A673 (cell line): ENCODE data around the gene PLEKHG3. TPM values are rescaled to one million over a fixed set of nuclear protein-coding genes. Genes with fewer than 3 reads are reported as not detected.

Experiments
- BruUV-seq: library from RNA; stranded (reverse); fragments of 400-500 nt; replicated peaks from 2 replicates; lab custom pipeline; 2021; lab: Mats Ljungman, UMichigan
- CTCF ChIA-PET: fragments of 300-600 bp; sonication (Branson Sonifier 250); formaldehyde crosslinking; loops from one replicate; lab custom pipeline; 2022; ENCODE audit warnings: antibody characterized with exemption; lab: Charles Lee
- POLR2A ChIA-PET: fragments of 300-600 bp; sonication (Branson Sonifier 250); formaldehyde crosslinking; loops from one replicate; lab custom pipeline; 2022; ENCODE audit warnings: antibody characterized with exemption; ENCODE audit not compliant: low non-redundant PET; lab: Charles Lee
- DNase-seq: peaks from one replicate; pipeline ENCODE4 v3.0.0-alpha.2; 2015; ENCODE audit warnings: low spot score
- H3K27ac ChIP-seq: fragments of 200-600 bp; sonication (generic); 2 replicates; pipeline ENCODE4 v1.5.1; 2016; ENCODE audit warnings: mixed run types, low read depth, mild to moderate bottlenecking, mixed read lengths, antibody characterized with exemption, low read length; ENCODE audit not compliant: poor library complexity, severe bottlenecking
- H3K27me3 ChIP-seq: fragments of 200-600 bp; sonication (generic); replicated peaks from 2 replicates; pipeline ENCODE4 v1.6.1; 2017; ENCODE audit warnings: mixed run types, low read depth, mild to moderate bottlenecking, mixed read lengths, antibody characterized with exemption, low read length; ENCODE audit not compliant: insufficient read depth, poor library complexity
- H3K36me3 ChIP-seq: fragments of 200-600 bp; sonication (generic); 2 replicates; pipeline ENCODE4 v1.6.1; 2016; ENCODE audit warnings: mixed run types, mild to moderate bottlenecking, mixed read lengths, antibody characterized with exemption, low read length; ENCODE audit not compliant: insufficient read depth, poor library complexity, severe bottlenecking
- H3K4me1 ChIP-seq: fragments of 200-600 bp; sonication (generic); 2 replicates; pipeline ENCODE4 v1.6.1; 2017; ENCODE audit warnings: mixed run types, mild to moderate bottlenecking, mixed read lengths, antibody characterized with exemption, low read length; ENCODE audit not compliant: insufficient read depth, poor library complexity, severe bottlenecking
- H3K4me3 ChIP-seq: fragments of 200-600 bp; sonication (generic); 2 replicates; pipeline ENCODE4 v1.5.1; 2016; ENCODE audit warnings: low read depth, mixed run types, mild to moderate bottlenecking, mixed read lengths, low read length; ENCODE audit not compliant: poor library complexity, severe bottlenecking
- H3K9me3 ChIP-seq: fragments of 200-600 bp; sonication (generic); 2 replicates; pipeline ENCODE4 v1.6.1; 2016; ENCODE audit warnings: mixed run types, low read depth, mild to moderate bottlenecking, mixed read lengths, antibody characterized with exemption, low read length; ENCODE audit not compliant: poor library complexity, severe bottlenecking
- EZH2 ChIP-seq: fragments of 200-600 bp; sonication (generic); IDR thresholded peaks from 2 replicates; pipeline ENCODE4 v1.6.1; 2017; ENCODE audit warnings: borderline replicate concordance, low read depth, mild to moderate bottlenecking, mixed read lengths, antibody characterized with exemption, low read length; ENCODE audit not compliant: poor library complexity, severe bottlenecking
- intact Hi-C: fragments of 100-400 bp; cut with micrococcal nuclease; formaldehyde crosslinking; loops from one replicate; pipeline ENCODE4 v1.10.0; 2022; ENCODE audit not compliant: unreplicated experiment
- microRNA-seq: library from miRNA; unstranded; fragments of <30 nt; microRNA quantifications from one replicate; pipeline ENCODE4 v1.2.0, GENCODE V29; 2021
- total RNA-seq: library from RNA; stranded (reverse); gene quantifications from 2 replicates; pipeline ENCODE4 v1.2.3, GENCODE V29; 2021
- TF ChIP-seq, protein P1 (sequence below): fragments of 300-800, 200-600 bp; sonication (generic); conservative IDR thresholded peaks from 2 replicates; pipeline ENCODE4 v1.5.1; 2017; ENCODE audit warnings: low read depth, mild to moderate bottlenecking, antibody characterized with exemption, low read length, moderate library complexity, mixed read lengths

Gene PLEKHG3
- total RNA-seq, 1 experiment from 2014 or later: 29.6 TPM

DNA sequence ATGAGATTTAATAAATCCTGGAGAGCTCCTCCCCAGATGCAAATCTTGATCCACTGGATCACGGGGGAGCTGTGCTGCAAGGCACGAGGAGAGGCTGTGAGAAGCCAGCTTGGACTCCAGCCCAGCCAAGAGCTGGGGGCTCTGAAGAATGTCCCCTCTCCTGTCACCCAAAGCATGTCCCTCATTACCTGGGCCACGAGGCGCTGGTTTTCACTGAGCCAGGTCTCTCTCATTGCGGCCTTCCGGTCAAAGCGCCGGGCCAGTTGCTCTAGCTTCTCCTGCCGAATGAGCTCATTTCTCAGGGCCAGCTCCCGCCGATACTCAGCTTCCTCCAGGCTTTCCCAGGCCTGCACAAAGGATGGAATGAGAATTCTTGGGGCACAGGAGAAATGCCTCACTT lies 92.1 kb downstream of the PLEKHG3 start:
- TF ChIP-seq EZH2: no peak
- TF ChIP-seq, protein P1, sequence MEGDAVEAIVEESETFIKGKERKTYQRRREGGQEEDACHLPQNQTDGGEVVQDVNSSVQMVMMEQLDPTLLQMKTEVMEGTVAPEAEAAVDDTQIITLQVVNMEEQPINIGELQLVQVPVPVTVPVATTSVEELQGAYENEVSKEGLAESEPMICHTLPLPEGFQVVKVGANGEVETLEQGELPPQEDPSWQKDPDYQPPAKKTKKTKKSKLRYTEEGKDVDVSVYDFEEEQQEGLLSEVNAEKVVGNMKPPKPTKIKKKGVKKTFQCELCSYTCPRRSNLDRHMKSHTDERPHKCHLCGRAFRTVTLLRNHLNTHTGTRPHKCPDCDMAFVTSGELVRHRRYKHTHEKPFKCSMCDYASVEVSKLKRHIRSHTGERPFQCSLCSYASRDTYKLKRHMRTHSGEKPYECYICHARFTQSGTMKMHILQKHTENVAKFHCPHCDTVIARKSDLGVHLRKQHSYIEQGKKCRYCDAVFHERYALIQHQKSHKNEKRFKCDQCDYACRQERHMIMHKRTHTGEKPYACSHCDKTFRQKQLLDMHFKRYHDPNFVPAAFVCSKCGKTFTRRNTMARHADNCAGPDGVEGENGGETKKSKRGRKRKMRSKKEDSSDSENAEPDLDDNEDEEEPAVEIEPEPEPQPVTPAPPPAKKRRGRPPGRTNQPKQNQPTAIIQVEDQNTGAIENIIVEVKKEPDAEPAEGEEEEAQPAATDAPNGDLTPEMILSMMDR: no peak
- POLR2A ChIA-PET: interaction anchor here (0.6 kb wide), 1 partner anchor 1903 kb away, joined by 3 read pairs; no protein-coding TSS in a partner anchor
- CTCF ChIA-PET: no interaction called here

DNA sequence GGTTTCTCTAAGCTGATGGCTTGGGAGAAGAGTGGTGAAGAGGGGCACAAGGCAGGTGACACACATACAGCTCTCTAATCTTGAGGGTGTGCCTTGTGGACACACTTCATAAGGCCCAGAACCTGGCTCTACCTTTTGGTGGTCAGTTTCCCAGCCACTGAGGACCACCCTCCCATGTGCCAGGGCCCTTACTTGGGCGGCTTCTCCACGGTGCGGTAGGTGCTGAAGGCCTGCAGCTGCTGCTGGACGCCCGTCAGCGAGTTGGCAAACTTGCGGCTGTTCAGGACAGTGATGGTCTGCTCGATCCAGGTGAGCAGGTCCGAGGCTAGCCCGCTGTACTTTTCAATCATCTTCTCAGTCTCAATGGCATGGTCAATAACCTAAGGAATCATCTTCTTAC lies 95.3 kb downstream of the PLEKHG3 start:
- Histone ChIP-seq H3K4me1 (no peaks in the 10 kb centered on the region), H3K27me3 (no peaks in the 10 kb centered on the region), H3K4me3 (no peak overlapping the region), H3K9me3 (no peaks in the 10 kb centered on the region), H3K27ac (no peak overlapping the region), H3K36me3 (no peaks in the 10 kb centered on the region)
- no peak for DNase-seq
- CTCF ChIA-PET: interaction anchor here (0.7 to 1.6 kb wide), 2 partner anchors 14 to 92 kb away, joined by 3 to 6 read pairs; no protein-coding TSS in a partner anchor
- intact Hi-C loops: no loop called here
- TF ChIP-seq, protein P1: no peak
- no peak for TF ChIP-seq EZH2
- POLR2A ChIA-PET: no interaction called here
- no TSS peak for BruUV-seq

More for the DNA sequence above, 92.1 kb downstream of the PLEKHG3 start:
- no peak for DNase-seq
- intact Hi-C loops: no loop called here
- no TSS peak for BruUV-seq
- Histone ChIP-seq H3K4me1 (no peaks in the 10 kb centered on the region), H3K4me3 (no peak overlapping the region), H3K27me3 (no peaks in the 10 kb centered on the region), H3K9me3 (no peaks in the 10 kb centered on the region), H3K36me3 (no peaks in the 10 kb centered on the region), H3K27ac (no peak overlapping the region)

Small RNA genes lying within 50 kb of the gene (microRNA-seq; reads per million reads assigned to microRNA genes)
- gene MIR7855: not detected

Other genes starting within 250 kb of the PLEKHG3 start
- gene AKAP5, start 238.9 kb upstream of the PLEKHG3 start, total RNA-seq: 2.2 and 2.6 TPM in 2 replicates
- 11.3 and 13.5 TPM in 2 replicates for gene ZBTB25, start 200.6 kb upstream of the PLEKHG3 start, total RNA-seq
- gene ZBTB1, start 199.7 kb upstream of the PLEKHG3 start, total RNA-seq: 34.3 and 37.7 TPM in 2 replicates
- gene HSPA2, start 163.7 kb upstream of the PLEKHG3 start, total RNA-seq: 13.8 and 14.3 TPM in 2 replicates
- 0.34 and 0.61 TPM in 2 replicates for gene PPP1R36, start 154.5 kb upstream of the PLEKHG3 start, total RNA-seq
- gene SPTB, start 175.5 kb downstream of the PLEKHG3 start, total RNA-seq: 0.43 and 0.70 TPM in 2 replicates
- 61.9 and 65.2 TPM in 2 replicates for gene CHURC1, start 210.0 kb downstream of the PLEKHG3 start, total RNA-seq
- gene GPX2, start 238.3 kb downstream of the PLEKHG3 start, total RNA-seq: 0.33 TPM in 1 of 2 replicates, not detected in the other